ENCODE results near the gene FAM83F.

DNA sequence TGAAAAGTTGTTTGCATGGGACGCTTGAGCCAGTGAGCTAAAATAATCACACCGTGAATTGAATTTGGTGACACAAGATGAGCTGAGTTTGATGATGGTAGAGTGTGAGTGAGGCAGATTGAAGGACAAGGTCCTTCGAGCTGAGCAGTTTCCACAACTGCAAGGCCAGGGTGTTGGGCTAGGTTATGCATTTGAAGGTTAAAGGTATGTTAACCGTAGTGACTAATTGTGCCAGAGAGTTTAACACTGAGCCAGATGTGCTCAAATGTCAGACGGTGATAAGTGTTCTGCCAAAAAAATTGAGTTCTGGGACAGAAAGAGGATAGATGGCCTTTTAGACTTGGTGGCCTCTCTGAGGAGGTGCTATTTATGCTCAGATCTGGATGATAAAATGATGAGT lies 89.5 kb downstream of the FAM83F start:
- TF ChIP-seq, protein P1, sequence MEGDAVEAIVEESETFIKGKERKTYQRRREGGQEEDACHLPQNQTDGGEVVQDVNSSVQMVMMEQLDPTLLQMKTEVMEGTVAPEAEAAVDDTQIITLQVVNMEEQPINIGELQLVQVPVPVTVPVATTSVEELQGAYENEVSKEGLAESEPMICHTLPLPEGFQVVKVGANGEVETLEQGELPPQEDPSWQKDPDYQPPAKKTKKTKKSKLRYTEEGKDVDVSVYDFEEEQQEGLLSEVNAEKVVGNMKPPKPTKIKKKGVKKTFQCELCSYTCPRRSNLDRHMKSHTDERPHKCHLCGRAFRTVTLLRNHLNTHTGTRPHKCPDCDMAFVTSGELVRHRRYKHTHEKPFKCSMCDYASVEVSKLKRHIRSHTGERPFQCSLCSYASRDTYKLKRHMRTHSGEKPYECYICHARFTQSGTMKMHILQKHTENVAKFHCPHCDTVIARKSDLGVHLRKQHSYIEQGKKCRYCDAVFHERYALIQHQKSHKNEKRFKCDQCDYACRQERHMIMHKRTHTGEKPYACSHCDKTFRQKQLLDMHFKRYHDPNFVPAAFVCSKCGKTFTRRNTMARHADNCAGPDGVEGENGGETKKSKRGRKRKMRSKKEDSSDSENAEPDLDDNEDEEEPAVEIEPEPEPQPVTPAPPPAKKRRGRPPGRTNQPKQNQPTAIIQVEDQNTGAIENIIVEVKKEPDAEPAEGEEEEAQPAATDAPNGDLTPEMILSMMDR (IDR thresholded peaks at IDR 0.05; ENCODE audit: insufficient read depth, low read length, poor library complexity, severe bottlenecking), result no peak
- no peak for TF ChIP-seq EZH2phosphoT487 (conservative IDR thresholded peaks at IDR 0.05; ENCODE audit: low read length)
